ENCODE results near the gene STT3B.

Gene STT3B

DNA sequence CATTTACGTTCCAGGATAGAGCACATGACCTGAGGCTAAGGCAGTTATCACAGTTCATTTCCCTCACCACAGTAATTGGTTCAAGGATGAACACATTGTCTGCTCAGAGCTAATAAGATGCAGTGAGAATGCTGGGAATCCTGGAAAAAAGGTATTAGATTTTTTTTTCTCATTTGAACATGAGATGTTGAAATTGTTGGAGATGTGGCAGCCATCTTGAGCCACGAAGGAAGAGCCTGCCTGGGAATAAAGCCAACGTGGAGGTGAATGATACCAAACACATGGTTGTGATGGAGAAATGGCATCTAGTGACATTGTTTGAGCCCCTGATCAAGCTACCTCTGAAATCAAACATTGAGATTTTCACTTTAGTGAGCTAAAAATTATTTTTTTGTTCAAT lies 16.0 kb upstream of the STT3B start:
- DNase-seq (ENCODE audit: low read depth), result no peak
- H3K4me3 ChIP-seq (replicated peaks; ENCODE audit: low read depth, low read length), result no peak overlapping the region
- TF ChIP-seq, protein P1, sequence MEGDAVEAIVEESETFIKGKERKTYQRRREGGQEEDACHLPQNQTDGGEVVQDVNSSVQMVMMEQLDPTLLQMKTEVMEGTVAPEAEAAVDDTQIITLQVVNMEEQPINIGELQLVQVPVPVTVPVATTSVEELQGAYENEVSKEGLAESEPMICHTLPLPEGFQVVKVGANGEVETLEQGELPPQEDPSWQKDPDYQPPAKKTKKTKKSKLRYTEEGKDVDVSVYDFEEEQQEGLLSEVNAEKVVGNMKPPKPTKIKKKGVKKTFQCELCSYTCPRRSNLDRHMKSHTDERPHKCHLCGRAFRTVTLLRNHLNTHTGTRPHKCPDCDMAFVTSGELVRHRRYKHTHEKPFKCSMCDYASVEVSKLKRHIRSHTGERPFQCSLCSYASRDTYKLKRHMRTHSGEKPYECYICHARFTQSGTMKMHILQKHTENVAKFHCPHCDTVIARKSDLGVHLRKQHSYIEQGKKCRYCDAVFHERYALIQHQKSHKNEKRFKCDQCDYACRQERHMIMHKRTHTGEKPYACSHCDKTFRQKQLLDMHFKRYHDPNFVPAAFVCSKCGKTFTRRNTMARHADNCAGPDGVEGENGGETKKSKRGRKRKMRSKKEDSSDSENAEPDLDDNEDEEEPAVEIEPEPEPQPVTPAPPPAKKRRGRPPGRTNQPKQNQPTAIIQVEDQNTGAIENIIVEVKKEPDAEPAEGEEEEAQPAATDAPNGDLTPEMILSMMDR (IDR thresholded peaks at IDR 0.05; ENCODE audit: low read length, missing control alignments), result no peak

GRCh38 chr3:31521468-31521867 lies 11.3 kb upstream of the STT3B start:
- H3K4me3 ChIP-seq (replicated peaks; ENCODE audit: low read depth, low read length), result no peak overlapping the region
- TF ChIP-seq, protein P1 (IDR thresholded peaks at IDR 0.05; ENCODE audit: low read length, missing control alignments), result no peak
- no peak for DNase-seq (ENCODE audit: low read depth)

- TF ChIP-seq, protein P1 (IDR thresholded peaks at IDR 0.05; ENCODE audit: low read length, missing control alignments), result no peak
- H3K4me3 ChIP-seq (replicated peaks; ENCODE audit: low read depth, low read length), result no peak overlapping the region
- peak; percentile 25 for DNase-seq (ENCODE audit: low read depth)
Observed at GRCh38 chr3:31522152-31522551, 10.6 kb upstream of the STT3B start.

DNA sequence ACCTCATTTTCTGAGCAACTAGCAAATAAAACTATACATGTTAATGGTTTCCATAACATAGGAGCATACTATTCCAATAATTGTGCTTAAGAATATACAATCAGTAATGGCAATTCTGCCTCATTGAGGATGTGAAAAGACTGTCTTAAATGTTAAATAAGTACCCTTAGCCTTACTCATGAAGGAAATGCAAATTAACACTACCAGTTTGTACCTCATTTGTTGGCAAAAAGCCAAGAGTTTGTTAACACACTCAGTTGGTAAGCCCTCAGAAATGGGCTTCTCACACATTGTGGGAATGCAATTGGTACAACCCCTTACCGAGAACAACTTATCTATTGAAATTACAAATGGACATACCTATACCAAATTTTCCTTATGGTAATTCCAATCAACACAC lies 9.2 kb upstream of the STT3B start:
- no peak overlapping the region for H3K4me3 ChIP-seq (replicated peaks; ENCODE audit: low read depth, low read length)
- TF ChIP-seq, protein P1 (IDR thresholded peaks at IDR 0.05; ENCODE audit: low read length, missing control alignments), result no peak
- no peak for DNase-seq (ENCODE audit: low read depth)

DNA sequence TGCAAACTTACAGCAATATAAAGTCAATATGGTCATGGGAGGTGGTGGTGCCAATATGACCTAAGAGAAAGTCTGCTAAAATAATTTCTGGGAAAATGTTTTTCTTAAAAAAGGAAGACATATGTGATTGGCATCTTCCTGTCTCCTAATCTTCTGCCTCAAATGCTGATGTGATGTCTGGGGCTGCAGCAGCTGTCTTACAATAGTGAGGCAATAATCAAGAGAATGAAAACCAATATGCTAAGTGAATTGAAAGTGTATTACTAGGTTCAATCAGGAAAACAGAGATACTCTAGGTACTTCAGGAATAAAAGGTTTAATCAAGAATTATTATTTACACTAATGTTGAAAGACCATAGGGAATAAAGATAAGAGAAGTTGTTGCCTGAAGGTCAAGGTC lies 7.2 kb upstream of the STT3B start:
- H3K4me3 ChIP-seq (replicated peaks; ENCODE audit: low read depth, low read length), result no peak overlapping the region
- no peak for DNase-seq (ENCODE audit: low read depth)
- TF ChIP-seq, protein P1 (IDR thresholded peaks at IDR 0.05; ENCODE audit: low read length, missing control alignments), result no peak

GRCh38 chr3:31529421-31529820 lies 3.3 kb upstream of the STT3B start:
- no peak for DNase-seq (ENCODE audit: low read depth)
- H3K4me3 ChIP-seq (replicated peaks; ENCODE audit: low read depth, low read length), result no peak overlapping the region
- TF ChIP-seq, protein P1 (IDR thresholded peaks at IDR 0.05; ENCODE audit: low read length, missing control alignments), result no peak
